Fibroblast of villous mesenchyme (primary cell): ENCODE measurements around the gene DNM3. TPM values are rescaled to one million over a fixed set of nuclear protein-coding genes. Genes with fewer than 3 reads are reported as not detected.

ENCODE experiments used
- DNase-seq: peaks from one replicate; pipeline ENCODE4 v3.0.0-alpha.2; 2010; ENCODE audit warnings: low read depth
- H3K4me3 ChIP-seq: 2 replicates; pipeline ENCODE4 v1.5.1; 2011; ENCODE audit warnings: low read depth, mild to moderate bottlenecking, low read length
- total RNA-seq: library from RNA; depleted of rRNA; stranded (reverse); fragments of >200 nt; gene quantifications from 2 replicates; pipeline ENCODE4 v1.2.3, GENCODE V29; 2012
- TF ChIP-seq, protein P1 (sequence below): IDR thresholded peaks from 2 replicates; pipeline ENCODE4 v1.5.1; 2012; ENCODE audit warnings: low read depth, mild to moderate bottlenecking, low read length; ENCODE audit not compliant: insufficient read depth

Gene DNM3
- total RNA-seq, 1 donor = 2.2 TPM

DNA sequence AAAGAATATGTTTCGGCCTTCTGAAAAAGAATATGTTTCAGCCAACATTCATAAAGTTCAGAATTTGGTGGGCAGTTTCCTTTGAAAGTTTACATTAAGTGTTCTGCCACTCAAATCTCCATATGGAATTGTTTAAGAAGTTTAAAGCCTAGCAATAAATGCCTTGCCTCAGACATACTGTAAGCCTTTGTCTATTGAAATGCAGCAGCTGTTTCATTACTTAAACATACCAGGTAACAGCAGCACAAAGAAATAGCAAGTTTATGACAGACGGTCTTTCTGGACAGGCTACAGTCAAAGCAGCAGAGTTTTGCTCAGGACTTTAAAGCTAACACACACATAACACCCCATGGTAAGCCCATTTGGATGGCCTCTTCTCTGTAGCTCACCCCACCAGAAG, 540.6 kb downstream of the DNM3 start:
- H3K4me3 ChIP-seq = no peak overlapping the region
- DNase-seq = no peak
- TF ChIP-seq, protein P1, sequence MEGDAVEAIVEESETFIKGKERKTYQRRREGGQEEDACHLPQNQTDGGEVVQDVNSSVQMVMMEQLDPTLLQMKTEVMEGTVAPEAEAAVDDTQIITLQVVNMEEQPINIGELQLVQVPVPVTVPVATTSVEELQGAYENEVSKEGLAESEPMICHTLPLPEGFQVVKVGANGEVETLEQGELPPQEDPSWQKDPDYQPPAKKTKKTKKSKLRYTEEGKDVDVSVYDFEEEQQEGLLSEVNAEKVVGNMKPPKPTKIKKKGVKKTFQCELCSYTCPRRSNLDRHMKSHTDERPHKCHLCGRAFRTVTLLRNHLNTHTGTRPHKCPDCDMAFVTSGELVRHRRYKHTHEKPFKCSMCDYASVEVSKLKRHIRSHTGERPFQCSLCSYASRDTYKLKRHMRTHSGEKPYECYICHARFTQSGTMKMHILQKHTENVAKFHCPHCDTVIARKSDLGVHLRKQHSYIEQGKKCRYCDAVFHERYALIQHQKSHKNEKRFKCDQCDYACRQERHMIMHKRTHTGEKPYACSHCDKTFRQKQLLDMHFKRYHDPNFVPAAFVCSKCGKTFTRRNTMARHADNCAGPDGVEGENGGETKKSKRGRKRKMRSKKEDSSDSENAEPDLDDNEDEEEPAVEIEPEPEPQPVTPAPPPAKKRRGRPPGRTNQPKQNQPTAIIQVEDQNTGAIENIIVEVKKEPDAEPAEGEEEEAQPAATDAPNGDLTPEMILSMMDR = no peak

DNA sequence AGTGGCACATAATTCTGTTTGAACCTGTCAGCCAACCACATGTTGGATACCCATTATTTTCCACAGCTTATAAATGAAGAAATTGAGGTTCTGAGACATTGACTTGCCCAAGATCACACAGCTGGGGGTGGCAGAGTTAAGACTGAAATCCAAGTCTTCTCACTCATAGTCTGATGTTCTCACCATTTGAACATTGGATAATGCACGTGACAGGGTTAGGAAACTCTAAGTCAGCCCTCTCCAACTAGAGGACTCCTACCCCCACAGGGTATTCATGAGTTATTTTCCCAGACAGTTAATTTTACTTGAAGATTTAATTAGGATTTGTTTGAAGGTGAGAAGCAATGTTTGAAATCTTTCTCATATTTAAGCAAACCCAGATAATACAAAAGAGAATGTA, 541.1 kb downstream of the DNM3 start:
- DNase-seq = no peak
- H3K4me3 ChIP-seq = no peak overlapping the region
- TF ChIP-seq, protein P1 = no peak

DNA sequence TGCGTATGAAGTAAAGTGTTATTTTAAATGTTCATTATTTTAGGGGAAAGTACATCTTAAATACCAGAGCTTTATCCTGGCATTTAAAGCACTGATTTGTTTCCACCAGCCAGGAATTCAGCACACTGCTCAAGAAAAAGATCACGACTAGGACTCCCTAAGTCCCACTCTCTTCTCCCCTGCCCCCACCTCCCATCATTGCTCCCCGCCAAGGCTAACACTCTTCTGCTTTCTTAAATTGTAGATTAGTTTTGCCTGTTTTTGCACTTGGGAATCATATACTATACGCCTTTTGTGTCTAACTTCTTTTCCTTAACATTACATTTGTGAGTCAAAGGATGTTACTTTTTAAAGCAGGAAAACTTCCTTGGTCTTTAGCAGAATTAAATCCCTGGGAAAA, 541.7 kb downstream of the DNM3 start:
- TF ChIP-seq, protein P1 = no peak
- H3K4me3 ChIP-seq = no peak overlapping the region
- no peak for DNase-seq

DNA sequence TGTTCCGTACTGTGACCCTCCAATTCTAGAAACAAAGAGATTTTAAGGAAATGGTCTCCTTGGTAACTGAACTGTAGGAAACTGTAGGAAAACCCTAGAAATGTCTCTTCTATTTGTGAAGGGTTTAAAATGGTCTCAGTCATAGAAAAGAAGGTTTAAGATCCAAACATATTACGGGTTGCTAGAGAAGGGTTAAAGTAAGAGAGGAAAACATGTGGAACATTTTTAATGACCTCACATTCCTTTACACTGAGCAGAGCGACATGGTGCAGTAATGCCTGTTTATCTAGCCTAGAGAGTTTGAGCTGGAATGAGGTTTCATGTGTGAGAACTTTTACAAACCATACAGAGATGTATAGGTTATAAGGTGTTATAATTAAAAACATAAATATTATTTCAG, 542.2 kb downstream of the DNM3 start:
- no peak overlapping the region for H3K4me3 ChIP-seq
- DNase-seq = peak; percentile 74
- TF ChIP-seq, protein P1 = no peak

DNA sequence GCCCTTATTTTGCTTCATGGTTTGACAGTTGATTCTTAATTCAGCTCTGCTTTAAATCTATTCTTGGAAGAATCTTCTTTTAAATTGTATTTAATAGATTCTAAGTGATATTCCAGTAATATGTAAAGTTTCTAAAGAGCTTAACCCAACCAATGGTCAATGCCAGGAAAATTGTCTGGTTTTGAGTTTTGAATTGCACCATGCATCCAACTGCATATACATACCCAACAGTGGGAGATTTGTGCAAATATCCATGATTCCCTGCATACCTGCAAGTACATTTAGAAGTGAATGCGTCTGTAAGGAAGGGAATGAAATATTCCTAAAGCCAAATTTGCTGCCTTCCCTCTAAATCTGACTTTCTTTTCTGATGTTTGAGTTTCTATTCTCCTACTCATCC, 543.4 kb downstream of the DNM3 start:
- no peak overlapping the region for H3K4me3 ChIP-seq
- DNase-seq = no peak
- TF ChIP-seq, protein P1 = no peak

DNA sequence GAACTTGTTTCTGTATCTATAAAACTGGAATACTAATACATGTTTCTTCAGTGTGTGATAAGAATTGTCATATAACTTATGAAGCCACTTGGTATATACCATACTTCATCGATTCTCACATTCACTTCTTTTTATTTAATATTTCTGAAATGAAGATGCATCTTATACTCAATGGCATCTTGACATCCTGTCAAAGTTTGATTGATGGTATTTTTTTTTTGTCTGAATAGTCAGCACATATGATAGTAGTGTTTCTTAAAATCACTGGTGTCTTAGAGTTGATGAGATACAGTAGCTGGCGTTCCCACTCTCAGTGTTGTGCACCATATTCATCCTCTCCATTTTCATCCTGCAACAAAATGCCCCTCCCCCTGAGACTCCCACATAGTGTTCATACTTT, 544.7 kb downstream of the DNM3 start:
- TF ChIP-seq, protein P1 = no peak

DNA sequence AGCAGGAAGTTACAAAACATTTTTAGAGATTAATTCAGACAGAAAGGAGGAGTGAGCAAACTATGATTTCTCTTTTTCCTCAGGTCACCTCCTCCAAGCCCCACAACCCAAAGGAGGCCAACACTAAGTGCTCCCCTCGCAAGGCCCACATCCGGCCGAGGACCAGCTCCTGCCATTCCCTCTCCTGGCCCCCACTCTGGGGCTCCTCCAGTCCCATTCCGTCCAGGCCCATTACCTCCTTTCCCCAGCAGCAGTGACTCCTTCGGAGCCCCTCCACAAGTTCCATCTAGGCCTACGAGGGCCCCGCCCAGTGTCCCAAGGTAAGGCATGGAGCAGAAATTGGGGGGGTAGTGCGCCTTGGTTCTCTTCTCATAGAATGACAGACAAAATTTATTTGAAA, 547.2 kb downstream of the DNM3 start:
- DNase-seq = no peak
- H3K4me3 ChIP-seq = no peak overlapping the region
- TF ChIP-seq, protein P1 = no peak

More for the DNA sequence above, 544.7 kb downstream of the DNM3 start:
- H3K4me3 ChIP-seq = no peak overlapping the region
- DNase-seq = no peak
